ENCODE measurements around the gene TMSB10.

DNA sequence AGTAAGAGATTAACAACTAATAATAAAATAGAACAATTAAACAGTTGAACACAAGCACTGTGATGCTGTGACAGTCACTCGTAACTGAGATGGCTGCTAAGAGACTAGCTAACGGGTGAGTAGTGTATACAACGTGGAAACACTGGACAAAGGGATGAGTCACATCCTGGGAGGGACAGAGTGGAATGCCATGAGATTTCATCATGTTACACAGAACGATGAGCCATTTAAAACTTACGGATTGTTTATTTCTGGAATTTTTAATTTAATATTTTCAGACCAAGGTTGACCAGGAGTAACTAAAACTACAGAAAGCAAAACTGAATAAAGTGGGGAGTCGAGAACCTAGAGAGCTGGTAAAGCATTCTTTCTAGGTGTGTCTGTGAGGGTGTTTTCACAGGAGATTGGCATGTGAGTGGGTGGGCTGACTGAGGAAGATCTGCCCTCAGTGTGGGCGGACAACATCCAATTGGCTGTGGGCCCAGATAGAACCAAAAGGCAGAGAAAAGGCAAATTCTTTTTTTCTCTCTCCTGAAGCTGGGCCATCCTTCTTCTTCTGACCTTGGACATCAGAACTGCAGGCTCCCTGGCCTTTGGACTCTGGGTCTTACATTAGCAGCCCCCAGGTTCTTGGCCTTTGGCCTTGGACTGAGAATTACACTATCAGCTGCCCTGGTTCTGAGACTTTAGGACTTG, 14.6 kb downstream of the TMSB10 start:
- no peak for TF ChIP-seq EZH2 (IDR thresholded peaks at IDR 0.05; ENCODE audit: insufficient read depth, poor library complexity, severe bottlenecking)
- TF ChIP-seq EZH2phosphoT487 (IDR thresholded peaks at IDR 0.05; ENCODE audit: insufficient read depth, low read depth), result no peak
